HG03039 (cell line): ENCODE measurements around the gene GRID1.
A peak's percentile ranks its signal among the peaks of the same experiment; 100 is the strongest.

Experiments
- ATAC-seq: cut with Tn5 transposase; IDR thresholded peaks from one replicate; pipeline ENCODE4 v1.9.1; 2021; ENCODE audit warnings: mild to moderate bottlenecking, moderate library complexity; ENCODE audit not compliant: unreplicated experiment

GRID1 gene

DNA sequence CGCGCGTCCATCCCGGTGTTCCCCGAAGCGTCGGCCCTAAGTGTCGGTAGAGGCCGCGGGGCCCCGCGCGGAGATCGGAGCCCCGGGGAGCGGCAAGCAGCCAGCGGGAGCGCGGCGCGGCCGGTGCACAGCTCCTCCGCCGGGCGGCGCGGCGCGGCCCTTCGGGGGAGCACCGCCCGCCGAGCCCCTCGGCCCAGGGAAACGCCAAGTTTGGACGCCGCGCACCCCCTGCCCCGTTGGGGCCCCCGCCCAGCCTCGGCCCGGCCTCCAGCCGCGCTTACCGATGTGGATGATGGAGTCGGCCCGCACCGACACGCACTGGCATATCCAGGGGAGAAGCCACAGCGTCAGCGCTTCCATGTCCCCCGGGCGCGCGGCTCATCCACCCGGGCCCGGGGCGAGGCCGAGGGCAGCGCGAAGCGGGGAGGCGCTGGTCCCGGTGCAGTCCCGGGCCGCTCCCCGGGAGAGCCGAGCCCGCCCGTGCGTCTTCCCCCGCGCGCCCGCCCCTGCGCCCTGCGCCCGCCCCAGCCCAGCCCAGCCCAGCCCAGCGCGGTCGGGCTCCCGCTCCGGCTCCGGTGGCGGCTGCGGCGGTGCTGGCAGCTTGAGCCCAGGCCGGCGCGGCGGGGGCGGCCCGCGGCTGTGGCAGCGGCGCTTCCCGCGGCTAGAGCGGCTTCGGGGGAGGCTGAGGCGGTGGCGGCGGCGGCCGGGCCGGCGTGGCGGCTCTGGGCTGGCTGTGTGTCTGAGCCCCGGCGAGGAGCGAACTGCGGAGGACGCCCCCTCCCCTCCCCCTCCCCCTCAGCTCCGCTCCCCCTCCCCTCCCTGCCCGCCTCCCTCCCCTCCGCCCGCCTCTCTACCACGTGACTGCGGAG is at the start of gene GRID1:
TSS of gene GRID1 (minus strand) at position 763 of the 869 bp plus-strand sequence.
- no peak for ATAC-seq

DNA sequence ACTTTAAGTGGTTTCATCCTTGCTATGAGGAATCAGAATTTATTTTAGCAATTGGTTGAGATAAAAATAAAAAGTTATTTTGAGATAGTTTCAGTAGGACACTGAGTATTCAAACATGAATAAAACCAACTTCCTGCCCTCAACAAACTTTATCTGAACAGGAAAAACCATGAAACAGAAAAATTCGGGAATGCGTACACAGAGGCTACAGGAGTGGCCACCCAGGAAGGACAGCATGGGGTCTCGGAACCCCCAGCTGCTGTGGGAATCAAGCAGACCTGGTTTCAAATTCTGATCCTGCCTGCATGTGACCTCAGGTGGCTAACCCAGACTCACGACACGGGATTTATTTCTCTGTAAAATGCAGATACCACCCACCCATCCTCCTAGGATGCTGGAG is 49.0 kb upstream of the GRID1 start:
- no peak for ATAC-seq

DNA sequence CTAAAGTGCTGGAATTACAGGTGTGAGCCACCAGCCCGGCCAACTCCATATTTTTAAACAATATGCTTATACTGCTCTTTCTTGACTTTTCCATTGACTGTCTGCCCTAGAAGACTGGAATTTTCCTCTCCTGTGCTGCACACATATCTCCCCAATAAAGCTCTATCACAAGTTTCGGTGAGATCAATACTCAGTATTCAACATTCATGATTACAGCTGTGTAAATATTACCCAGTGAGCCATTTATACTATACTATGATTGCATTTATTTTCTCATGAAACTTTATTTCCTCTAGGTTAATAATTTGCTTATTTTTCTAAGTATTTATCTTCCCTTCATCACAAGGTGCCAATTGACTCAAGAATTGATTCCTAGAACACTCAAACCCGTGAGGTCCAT is 48.5 kb upstream of the GRID1 start:
- no peak for ATAC-seq

DNA sequence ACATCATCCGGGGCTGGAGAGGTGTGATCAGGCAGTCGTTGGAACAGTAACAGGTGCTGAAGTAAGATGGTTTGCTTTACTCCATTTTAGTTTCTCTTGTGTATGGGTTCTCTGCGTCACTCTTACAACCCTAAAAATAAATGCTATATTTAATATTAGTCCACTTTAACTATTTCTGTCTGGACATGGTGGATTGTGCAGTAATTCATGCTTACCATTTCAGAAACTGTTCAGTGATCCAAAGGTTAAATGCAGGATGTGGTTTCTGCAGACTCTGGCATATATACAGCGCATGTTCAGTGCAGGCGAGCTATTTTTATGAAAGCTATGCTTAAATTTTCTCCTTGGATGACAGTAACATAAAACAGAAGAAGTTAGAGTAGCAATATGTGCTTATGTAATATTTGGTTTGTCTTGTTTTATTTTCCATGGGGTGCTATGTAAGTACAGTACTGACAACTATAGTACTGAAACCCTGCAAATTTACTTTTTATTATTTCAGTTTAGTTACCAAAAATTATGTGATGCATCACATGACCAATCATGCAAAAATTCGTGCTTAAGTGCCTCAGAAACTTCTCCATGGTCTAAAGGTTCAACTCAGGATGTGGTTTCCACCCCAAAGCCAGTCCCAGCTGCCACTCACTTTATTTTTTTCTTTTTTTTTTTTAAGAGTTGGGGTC is 46.6 kb upstream of the GRID1 start:
- peak; percentile 61 for ATAC-seq

DNA sequence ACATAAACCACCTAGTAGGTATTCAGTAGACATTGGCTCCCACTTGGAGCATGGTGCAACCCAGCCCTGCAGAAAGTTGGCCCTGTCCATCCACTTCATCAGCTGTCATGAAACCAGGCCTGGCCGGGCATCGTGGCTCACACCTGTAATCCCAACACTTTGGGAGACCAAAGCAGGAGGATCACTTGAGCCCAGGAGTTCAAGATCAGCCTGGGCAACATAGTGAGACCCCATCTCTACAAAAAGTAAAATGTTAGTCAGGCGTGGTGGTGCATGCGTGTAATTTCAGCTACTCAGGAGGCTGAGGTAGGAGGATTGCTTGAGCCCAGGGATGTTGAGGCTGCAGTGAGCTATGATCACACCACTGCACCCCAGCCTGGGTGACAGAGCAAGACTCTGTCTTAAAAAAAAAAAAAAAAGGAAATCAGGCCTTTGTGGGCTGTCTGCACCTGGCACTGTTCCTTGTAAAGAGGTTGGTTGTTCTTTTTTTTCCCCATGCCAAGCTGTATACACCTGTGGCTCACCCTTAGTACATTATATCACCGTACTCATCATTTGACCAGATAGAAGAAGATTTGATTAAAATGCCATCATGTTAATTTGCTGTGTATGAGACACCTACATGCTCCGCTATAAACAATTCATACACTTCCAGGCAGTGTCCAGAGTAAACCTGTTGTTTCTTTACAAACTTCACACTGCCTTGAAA is 45.4 kb upstream of the GRID1 start:
- ATAC-seq = peak; percentile 10

DNA sequence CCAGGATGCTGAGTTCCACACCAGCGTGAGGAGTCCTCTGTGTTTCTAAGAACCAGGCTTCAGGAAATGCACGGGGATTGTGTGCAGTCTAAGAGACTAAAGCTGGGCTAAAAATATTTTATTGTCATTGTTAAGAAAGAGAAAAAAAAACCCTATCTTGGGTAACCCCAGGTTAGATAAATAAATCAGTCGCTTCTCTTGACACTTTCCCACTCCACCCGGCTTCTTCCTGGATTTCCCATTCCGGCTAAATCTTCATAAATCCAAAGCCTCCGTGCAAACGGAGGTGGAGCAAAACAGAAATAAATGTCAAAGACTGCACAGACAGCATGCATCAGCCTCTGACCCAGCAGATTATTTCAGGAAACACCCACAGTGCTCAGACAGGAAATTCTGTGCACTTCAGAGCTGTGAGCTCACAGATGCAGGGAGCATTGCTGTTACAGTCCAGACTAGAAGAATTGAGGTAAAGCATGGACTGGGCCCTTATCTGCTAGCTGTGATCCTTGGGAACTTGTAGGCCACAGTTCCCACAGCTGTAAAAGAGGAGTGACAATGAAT is 44.8 kb upstream of the GRID1 start:
- ATAC-seq = peak; percentile 63

DNA sequence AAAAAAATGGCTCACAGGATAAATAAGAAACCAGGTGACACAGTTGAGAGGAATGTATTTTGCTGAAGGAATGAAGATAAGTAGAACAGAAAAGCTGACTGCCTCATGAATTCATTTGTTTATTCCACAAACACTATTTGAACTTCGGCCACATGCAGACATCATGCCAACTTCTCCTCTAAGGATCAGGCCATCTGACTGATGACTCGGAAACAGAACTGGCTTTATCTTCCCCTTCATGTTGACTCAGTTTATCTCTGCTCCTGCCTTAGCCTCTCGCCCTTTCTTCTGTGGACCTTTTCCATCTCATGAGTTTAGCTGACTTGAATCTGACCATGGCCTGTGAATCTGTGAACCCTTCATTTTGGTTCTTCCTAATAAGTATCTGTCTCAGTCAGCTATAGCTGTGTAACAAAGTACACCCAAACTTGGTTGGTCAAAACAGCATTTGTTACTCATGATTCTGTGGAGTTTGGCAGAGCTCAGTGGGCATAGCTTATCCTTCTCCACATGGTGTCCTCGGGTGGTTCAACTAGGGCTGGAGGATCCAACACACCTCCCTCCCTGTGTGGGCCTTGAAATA is 44.0 kb upstream of the GRID1 start:
- no peak for ATAC-seq

DNA sequence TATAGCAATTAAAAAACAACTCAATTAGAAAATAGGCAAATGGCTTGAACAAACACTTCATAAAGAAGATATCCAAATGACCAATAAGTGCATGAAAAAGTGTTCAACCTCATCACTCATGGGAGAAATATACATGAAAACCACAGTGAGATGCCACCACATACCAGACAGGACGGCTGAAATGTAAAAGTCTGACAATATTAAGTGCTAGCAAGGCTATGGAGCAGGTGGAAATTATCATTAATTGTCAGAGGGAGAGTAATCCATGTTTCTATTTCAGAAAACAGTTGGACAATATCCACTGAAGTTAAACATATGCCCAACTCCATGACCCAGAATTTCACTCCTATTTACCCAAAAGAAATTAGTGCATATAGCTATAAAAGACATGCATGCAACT is 42.6 kb upstream of the GRID1 start:
- ATAC-seq = no peak

DNA sequence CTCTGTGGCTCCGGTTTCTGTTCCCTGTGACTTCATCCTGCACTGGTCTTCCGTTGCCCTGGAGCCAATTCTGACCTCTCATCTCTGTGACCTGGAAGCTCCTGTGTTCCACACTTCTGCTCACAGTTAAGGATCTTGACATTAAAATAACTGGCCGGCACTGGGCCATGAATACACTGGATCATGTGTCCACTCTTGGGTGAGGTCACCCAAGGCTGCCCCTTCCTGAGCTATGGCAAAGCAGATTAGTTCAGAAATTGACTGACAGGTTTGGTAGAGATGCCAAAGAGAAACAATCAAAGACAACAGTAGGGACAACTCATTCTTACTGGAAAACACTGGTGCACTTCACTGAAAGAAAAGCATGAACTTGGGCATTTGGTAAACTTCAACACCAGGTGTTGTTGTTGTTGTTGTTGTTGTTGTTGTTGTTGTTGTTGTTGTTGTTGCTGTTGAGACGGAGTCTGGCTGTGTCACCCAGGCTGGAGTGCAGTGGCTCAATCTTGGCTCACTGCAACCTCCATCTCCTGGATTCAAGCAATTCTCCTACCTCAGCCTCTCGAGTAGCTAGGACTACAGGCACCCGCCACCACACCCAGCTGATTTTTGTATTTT is 36.7 kb upstream of the GRID1 start:
- no peak for ATAC-seq

DNA sequence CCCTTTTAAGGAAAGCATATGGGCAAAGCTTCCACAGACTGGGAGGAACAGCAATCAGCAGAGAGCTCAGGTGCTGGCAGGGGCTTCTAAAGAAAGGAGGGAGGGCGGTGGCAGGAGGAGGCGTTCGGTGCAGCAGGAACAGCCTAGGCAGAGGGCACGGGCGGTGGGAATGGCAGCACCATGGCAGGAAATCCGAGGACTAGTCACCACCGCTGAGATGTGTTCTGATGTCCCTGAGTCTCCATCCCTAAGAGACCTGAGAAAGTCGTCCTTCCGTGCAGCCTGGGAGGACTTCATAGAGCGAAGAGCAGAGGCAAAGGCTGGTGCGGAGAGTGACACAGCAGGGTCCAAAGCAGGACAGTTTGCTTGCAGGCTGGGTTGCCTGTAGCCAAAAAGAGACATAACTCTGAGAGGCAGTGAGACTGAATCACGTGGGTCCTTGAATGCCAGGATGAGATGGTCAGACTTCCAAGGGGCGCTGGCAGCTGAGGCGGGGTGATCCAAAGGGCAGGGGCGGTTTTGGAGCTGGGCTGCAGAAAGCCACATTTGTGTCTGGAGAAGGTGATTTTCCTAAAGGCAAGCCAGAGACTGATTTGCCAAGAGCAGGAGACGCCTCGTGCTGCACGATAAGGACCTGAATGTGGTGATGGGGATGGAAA is 35.8 kb upstream of the GRID1 start:
- no peak for ATAC-seq

DNA sequence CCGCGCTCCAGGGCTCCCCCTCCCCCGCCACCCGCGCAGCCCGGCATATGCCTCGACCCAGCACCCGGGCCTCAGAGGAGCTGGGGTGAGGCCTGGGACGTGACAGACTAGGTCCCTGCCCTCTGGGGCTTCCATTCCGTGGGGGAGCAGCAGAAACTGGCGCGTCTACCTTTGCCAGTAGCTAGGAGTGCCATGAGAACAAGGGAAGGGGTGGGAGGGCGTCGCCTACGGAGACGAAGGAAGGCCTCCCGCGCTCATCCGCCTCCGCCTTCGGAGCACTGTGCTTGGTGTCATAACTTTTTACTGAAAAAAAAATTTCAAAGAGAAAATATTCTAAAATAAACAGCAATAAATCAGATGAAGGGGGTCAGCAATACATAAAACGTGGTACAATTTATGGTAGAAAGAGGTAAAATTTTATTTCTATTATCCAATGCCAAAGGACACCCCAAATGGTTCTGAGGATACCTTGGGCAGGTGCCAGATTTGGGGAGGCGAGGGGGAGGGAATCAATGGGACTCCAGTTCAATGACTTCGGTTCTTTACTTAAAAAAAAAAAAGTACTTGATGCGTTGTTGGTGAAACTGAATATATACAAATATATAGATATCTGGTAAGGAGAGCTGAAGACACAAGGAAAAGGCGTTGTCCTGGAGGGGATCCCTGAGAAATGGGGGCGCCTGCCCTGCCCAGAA is 35.1 kb upstream of the GRID1 start:
- no peak for ATAC-seq

DNA sequence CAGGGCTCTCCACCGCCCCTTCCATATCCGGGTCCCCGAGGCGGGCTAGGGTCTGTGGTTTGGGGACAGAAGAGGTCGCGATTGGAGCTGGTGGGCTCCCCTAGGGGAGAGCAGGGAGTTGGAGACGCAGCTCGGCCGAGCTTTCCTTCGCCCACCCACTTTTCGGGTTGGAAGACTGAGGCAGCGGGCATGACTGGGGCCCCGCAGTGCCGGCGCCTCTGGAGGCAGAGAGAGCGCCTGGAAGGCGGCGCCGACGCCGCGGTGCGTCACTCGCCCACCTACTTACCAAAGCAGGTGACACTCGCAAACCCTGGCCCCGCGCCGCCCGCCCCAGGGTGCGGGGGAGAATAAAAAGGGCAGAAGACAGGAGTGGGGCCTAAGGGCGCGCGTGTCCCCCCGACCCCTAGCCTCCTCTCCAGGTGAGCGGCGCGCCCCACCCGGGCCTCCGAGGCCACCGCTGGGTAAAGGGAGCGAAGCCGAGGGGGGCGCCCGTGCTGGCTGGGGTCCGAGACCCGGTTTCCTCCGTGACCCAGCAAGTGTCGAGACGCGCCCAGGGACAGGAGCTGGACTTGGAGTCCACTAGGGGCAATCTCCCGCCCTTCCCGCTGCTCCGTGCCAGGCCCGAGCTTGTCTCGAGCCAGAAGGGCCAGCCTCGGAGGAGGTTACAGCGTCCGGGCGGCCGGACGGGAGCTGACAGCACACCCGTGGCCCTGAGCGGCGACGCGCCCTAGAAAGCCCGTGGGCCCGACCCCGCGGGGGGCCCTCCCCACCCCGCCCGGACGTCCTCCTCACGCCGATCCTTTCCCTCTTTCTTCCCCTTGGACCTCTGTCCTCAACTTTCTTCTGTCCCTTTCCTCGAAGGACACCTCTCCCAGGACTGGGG is 34.4 kb upstream of the GRID1 start:
- peak; percentile 36 for ATAC-seq

DNA sequence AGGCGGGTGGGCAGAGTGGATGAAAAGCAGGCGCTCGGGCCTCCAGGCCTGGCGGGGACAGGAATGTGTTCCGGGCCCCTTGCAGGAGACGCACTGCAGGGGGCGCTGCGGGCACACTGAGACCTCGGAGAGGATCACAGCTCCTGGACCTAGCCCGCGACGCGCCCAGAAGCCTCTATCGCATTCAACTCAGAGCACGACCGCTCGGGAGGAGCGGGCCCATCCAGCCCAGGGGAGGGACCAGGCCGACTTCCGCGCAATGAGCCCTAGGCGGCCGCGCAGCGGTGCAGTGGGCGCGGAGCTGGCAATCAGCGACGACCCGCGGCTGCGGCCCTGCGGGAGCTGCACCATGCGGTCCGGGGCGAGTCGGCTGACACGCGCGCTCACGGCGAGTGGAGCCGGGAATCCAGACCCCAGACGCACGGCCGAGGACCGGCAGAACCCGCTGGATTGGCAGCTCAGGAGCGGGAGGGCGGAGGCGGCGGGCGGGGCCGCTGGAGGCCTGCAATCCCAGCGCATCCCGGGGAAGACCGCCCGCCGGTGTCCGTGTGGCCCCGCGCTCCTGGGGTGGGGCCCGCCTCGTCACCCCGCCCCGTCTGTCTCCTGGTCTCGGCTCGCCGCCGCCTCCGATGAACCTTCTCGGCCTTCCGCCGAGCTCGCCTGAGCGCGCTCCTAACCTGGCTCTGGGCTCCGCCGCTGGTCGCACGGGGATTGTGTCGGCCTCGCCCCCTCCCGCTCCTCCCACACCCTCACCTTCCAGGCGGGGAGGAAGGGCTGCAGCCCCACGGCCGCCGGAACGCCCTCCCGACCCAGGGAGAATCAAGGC is 33.5 kb upstream of the GRID1 start:
- peak; percentile 84 for ATAC-seq

DNA sequence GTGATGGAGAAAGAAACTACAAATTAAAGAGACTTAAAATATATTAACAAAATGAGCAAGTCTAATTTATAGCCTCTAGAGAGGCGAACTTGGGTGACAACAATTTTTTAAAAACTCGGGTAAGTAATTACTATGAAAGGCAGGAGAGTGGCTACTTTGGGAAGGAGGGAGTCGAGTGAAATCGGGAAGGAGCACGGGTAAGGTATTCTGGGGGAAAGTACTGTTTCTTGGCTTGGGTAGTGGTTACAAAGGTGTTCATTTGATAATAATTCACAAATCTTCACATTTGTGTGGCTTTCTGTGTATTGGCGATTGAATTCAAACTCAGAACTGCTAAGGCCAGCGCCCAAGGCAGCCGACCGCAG is 32.9 kb upstream of the GRID1 start:
- no peak for ATAC-seq

DNA sequence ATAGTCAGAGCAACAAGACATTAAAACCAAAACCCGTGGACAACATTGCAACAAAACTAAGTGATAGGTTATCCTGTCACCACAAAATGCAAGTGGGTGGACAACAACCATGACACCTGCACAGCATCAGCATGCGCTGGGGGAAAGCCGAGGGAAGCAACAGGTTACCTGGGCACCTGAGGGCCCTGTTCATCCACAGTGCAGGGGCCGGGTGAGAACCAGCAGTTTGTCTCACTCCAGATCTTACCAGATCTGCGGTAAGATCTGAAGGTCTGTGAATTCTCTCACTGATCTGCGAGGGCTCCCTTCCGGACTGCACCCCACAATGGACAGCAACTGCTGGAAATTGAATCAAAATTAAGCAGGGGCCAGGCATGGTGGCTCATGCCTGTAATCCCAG is 30.5 kb upstream of the GRID1 start:
- no peak for ATAC-seq

DNA sequence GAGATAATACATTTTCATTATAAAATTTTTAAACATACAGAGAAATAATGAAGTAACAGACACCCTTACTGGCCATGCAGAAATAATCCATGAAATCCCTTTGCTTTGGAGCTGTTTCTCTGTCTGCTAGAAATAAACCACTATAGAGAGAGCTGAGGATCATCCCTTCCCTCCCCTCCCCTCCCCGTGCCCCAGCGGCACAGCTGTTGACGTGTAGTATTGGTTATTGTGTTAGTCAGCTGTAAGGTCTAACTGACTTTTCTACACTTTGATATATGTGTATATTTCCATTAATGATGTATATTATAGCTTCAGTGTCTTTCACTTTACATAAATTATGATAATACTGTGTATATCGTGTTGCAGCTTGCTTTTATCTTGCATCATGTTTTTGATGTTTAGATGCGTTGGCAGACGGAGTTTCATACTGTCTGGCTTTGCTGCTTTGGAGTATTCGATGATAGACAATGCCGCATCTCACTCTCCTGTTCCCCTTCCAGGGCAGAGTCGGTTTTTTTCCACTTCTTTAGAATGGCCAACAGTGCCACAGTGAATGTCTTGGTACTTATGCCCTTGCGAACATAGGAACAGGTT is 27.4 kb upstream of the GRID1 start:
- ATAC-seq = no peak

DNA sequence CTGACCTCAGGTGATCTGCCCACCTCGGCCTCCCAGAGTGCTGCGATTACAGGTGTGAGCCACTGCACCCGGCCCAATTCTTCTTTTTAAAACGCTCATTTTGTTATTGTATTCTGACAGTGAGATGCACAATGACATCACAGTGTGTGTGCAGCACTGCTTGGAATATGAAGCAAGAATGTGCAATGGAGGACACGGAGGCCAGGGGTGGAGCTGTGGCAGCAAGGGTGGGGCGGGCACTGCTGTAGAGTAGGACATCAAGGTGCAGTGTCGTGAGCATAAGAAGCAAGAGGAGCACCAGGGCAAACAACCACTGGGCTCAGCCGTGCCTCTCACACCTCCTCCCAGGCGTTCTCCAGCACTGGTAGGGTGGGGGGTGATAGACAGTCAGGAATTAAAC is 26.8 kb upstream of the GRID1 start:
- ATAC-seq = no peak
